GM12864 (cell line): ENCODE data around the gene TCEA3.

Experiments used
- DNase-seq: peaks from one replicate; pipeline ENCODE4 v3.0.0-alpha.2; 2011; ENCODE audit warnings: low read depth
- H3K4me3 ChIP-seq: 2 replicates; pipeline ENCODE4 v1.5.1; 2011; ENCODE audit warnings: mild to moderate bottlenecking, low read depth, low read length, control low read depth
- TF ChIP-seq, protein P1 (sequence below): IDR thresholded peaks from 2 replicates; pipeline ENCODE4 v1.5.1; 2011; ENCODE audit warnings: low read depth, mild to moderate bottlenecking, moderate library complexity, low read length, control low read depth, inconsistent platforms; ENCODE audit errors: missing control alignments

TCEA3 gene

DNA sequence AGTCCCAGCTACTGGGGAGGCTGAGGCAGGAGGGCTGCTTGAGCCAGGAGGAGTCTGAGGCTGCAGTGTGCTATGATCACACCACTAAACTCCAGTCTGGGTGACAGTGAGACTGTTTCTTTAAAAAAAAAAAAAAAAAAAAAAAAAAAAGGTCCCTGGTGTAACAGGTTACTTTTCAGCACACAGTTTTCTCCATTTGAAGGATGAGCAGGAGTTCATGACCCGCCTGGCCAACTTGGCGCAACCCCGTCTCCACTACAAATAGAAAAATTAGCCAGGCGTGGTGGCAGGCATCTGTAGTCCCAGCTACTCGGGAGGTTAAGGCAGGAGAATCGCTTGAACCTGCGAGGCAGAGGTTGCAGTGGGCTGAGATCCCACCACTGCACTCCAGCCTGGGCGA is 92.8 kb downstream of the TCEA3 start:
- H3K4me3 ChIP-seq: no peak overlapping the region
- no peak for DNase-seq
- TF ChIP-seq, protein P1, sequence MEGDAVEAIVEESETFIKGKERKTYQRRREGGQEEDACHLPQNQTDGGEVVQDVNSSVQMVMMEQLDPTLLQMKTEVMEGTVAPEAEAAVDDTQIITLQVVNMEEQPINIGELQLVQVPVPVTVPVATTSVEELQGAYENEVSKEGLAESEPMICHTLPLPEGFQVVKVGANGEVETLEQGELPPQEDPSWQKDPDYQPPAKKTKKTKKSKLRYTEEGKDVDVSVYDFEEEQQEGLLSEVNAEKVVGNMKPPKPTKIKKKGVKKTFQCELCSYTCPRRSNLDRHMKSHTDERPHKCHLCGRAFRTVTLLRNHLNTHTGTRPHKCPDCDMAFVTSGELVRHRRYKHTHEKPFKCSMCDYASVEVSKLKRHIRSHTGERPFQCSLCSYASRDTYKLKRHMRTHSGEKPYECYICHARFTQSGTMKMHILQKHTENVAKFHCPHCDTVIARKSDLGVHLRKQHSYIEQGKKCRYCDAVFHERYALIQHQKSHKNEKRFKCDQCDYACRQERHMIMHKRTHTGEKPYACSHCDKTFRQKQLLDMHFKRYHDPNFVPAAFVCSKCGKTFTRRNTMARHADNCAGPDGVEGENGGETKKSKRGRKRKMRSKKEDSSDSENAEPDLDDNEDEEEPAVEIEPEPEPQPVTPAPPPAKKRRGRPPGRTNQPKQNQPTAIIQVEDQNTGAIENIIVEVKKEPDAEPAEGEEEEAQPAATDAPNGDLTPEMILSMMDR: no peak
